CD14-positive monocyte (primary cell): ENCODE measurements around the gene CPNE4. TPM values are rescaled to one million over a fixed set of nuclear protein-coding genes. Genes with fewer than 3 reads are reported as not detected.

ENCODE experiments used
- DNase-seq, 3 donors: peaks; one replicate each; pipeline ENCODE4 v3.0.0-alpha.2; 2011 to 2022
- H2AFZ ChIP-seq: 2 replicates; pipeline ENCODE4 v1.6.0; 2012; ENCODE audit warnings: mild to moderate bottlenecking, low read depth, low read length, inconsistent platforms; ENCODE audit not compliant: insufficient read depth, poor library complexity, severe bottlenecking
- H3K27ac ChIP-seq, 2 donors: 1 replicate in 1 of 2; 2 replicates in 1 of 2; pipeline ENCODE4 v1.5.1; 2012 to 2013; ENCODE audit warnings: low read length in 2 of 2, control low read depth in 1 of 2, inconsistent platforms in 1 of 2, low read depth in 1 of 2, mild to moderate bottlenecking in 1 of 2
- H3K27me3 ChIP-seq, 2 donors: one replicate each; pipeline versions ENCODE4 v1.6.0 to v1.6.1; 2011 to 2013; ENCODE audit warnings: low read length in 2 of 2; ENCODE audit not compliant: control insufficient read depth in 2 of 2, insufficient read depth in 2 of 2
- H3K36me3 ChIP-seq, 2 donors: replicated peaks in 1 of 2; 1 replicate in 1 of 2; 2 replicates in 1 of 2; pipeline versions ENCODE4 v1.5.1 to v1.6.1; 2012 to 2013; ENCODE audit warnings: low read length in 2 of 2, control low read depth in 1 of 2, inconsistent platforms in 1 of 2, mild to moderate bottlenecking in 1 of 2; ENCODE audit not compliant: insufficient read depth in 2 of 2, control insufficient read depth in 1 of 2
- H3K4me1 ChIP-seq, 2 donors: 1 replicate in 1 of 2; 2 replicates in 1 of 2; pipeline versions ENCODE4 v1.5.1 to v1.6.1; 2012 to 2013; ENCODE audit warnings: low read length in 2 of 2, control low read depth in 1 of 2, inconsistent platforms in 1 of 2, mild to moderate bottlenecking in 1 of 2, moderate library complexity in 1 of 2; ENCODE audit not compliant: insufficient read depth in 2 of 2, control insufficient read depth in 1 of 2
- H3K4me2 ChIP-seq: replicated peaks from 2 replicates; pipeline ENCODE3; 2012; ENCODE audit warnings: low read length, moderate library complexity, mild to moderate bottlenecking; ENCODE audit not compliant: poor library complexity, severe bottlenecking; ENCODE audit errors: extremely low read depth
- H3K4me3 ChIP-seq, 3 experiments: fragments of 200-600 bp in 1 of 3; sonication (generic) in 1 of 3; replicated peaks in 1 of 3; 1 replicate in 2 of 3; 2 replicates in 1 of 3; pipeline ENCODE4 v1.5.1; 2011 to 2013; ENCODE audit warnings: low read length in 3 of 3, mild to moderate bottlenecking in 3 of 3, control low read depth in 2 of 3, low read depth in 2 of 3, inconsistent platforms in 1 of 3, moderate library complexity in 1 of 3
- H3K79me2 ChIP-seq: 2 replicates; pipeline ENCODE4 v1.6.0; 2012; ENCODE audit warnings: mild to moderate bottlenecking, control low read depth, inconsistent platforms, low read length, moderate library complexity; ENCODE audit not compliant: insufficient read depth
- H3K9ac ChIP-seq: 2 replicates; pipeline ENCODE4 v1.6.0; 2017; ENCODE audit warnings: low read length, mild to moderate bottlenecking; ENCODE audit not compliant: insufficient read depth, poor library complexity, severe bottlenecking
- H3K9me3 ChIP-seq, 2 donors: replicated peaks in 1 of 2; 1 replicate in 1 of 2; 2 replicates in 1 of 2; pipeline versions ENCODE4 v1.5.1 to v1.6.1; 2012 to 2013; ENCODE audit warnings: low read length in 2 of 2, control low read depth in 1 of 2; ENCODE audit not compliant: control insufficient read depth in 1 of 2, insufficient read depth in 1 of 2
- H4K20me1 ChIP-seq: 2 replicates; pipeline ENCODE4 v1.6.0; 2012; ENCODE audit warnings: mild to moderate bottlenecking, low read length, control low read depth, moderate library complexity; ENCODE audit not compliant: insufficient read depth
- H3K27ac Mint-ChIP-seq, 7 donors: one replicate each; pipeline ENCODE4 v1.8.0; 2020; ENCODE audit warnings: mild to moderate bottlenecking in 7 of 7, mixed read lengths in 7 of 7, moderate library complexity in 6 of 7, inconsistent platforms in 2 of 7
- H3K27me3 Mint-ChIP-seq, 3 donors: one replicate each; pipeline ENCODE4 v1.8.0; 2021 to 2022; ENCODE audit warnings: low read depth in 3 of 3, mild to moderate bottlenecking in 3 of 3, mixed read lengths in 3 of 3, moderate library complexity in 3 of 3, inconsistent platforms in 1 of 3
- H3K36me3 Mint-ChIP-seq, 2 donors: one replicate each; pipeline ENCODE4 v1.8.0; 2020; ENCODE audit warnings: mixed read lengths in 2 of 2, inconsistent platforms in 1 of 2, mild to moderate bottlenecking in 1 of 2
- H3K4me1 Mint-ChIP-seq: one replicate; pipeline ENCODE4 v1.8.0; 2020; ENCODE audit warnings: mild to moderate bottlenecking, mixed read lengths
- H3K4me3 Mint-ChIP-seq, 2 donors: one replicate each; pipeline ENCODE4 v1.8.0; 2020; ENCODE audit warnings: mild to moderate bottlenecking in 2 of 2, mixed read lengths in 2 of 2, moderate library complexity in 1 of 2
- H3K9me3 Mint-ChIP-seq, 7 donors: one replicate each; pipeline ENCODE4 v1.8.0; 2020 to 2022; ENCODE audit warnings: mixed read lengths in 7 of 7, mild to moderate bottlenecking in 6 of 7, moderate library complexity in 6 of 7, inconsistent platforms in 2 of 7
- CTCF ChIP-seq: fragments of 200-600 bp; IDR thresholded peaks from one replicate; pipeline ENCODE4 v1.8.0; 2022; ENCODE audit warnings: antibody characterized with exemption, mild to moderate bottlenecking
- WGBS: methylation state at CpG from one replicate; pipeline ENCODE4 v1.1.5; 2013; ENCODE audit warnings: missing lambda C conversion rate; ENCODE audit not compliant: insufficient coverage; 5-methylcytosine and 5-hydroxymethylcytosine counted together
- intact Hi-C, 2 donors: fragments of 100-400 bp; cut with micrococcal nuclease; formaldehyde crosslinking; loops; one replicate each; pipeline versions ENCODE4 v1.15.0 to v1.15.1; 2023
- polyA plus RNA-seq, 3 donors: library from polyadenylated mRNA; depleted of rRNA in 1 of 3; unstranded in 2 of 3; stranded (reverse) in 1 of 3; fragments of 300-500 nt in 2 of 3; fragments of >200 nt in 1 of 3; fragmentation: Illumina TruSeq in 2 of 3; gene quantifications; 1 replicate in 2 of 3; 2 replicates in 1 of 3; pipeline ENCODE4 v1.2.3, GENCODE V29; 2012 to 2021

The CPNE4 gene
- polyA plus RNA-seq, 3 donors, result not detected

DNA sequence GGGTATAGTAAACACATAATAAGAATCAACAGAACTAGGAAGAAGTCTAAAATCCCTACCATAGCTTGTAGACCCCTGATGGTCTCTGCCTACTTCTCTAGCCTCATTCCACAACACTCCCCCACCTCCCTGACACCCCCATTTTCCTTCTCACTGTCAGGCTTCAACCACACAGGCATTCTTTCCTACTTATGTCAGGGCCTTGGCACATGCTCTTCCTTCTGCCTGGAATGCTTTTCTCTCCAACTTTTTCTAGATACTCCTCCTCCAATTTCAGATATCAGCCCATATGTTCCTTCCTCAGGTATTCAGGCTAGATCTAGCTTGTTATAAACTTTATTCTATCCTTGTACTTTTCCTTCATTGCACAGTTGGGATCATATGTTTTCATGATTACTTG is 426.1 kb downstream of the CPNE4 start:
- no peak overlapping the region for H3K4me3 Mint-ChIP-seq
- Histone ChIP-seq H3K27ac (no peak overlapping the region), H4K20me1 (no peaks in the 10 kb centered on the region), H3K4me2 (no peak overlapping the region), H3K9ac (no peak overlapping the region), H3K36me3 (no peaks in the 10 kb centered on the region), H3K4me1 (no peaks in the 10 kb centered on the region), H3K4me3 (no peak overlapping the region), H3K79me2 (no peaks in the 10 kb centered on the region), H3K9me3 (no peaks in the 10 kb centered on the region), H3K27me3 (peaks cover 0 to 2% of the 10 kb centered on the region in 2 donors), H2AFZ (no peak overlapping the region)
- no peak for TF ChIP-seq CTCF
- intact Hi-C loops, result no loop called here
- peaks cover 0 to 3% (median 2%) of the 10 kb centered on the region in 3 donors for H3K27me3 Mint-ChIP-seq
- no peak for DNase-seq
- H3K4me1 Mint-ChIP-seq, result no peaks in the 10 kb centered on the region
- no peak overlapping the region for H3K27ac Mint-ChIP-seq
- H3K36me3 Mint-ChIP-seq, result no peaks in the 10 kb centered on the region
- H3K9me3 Mint-ChIP-seq, result no peaks in the 10 kb centered on the region

DNA sequence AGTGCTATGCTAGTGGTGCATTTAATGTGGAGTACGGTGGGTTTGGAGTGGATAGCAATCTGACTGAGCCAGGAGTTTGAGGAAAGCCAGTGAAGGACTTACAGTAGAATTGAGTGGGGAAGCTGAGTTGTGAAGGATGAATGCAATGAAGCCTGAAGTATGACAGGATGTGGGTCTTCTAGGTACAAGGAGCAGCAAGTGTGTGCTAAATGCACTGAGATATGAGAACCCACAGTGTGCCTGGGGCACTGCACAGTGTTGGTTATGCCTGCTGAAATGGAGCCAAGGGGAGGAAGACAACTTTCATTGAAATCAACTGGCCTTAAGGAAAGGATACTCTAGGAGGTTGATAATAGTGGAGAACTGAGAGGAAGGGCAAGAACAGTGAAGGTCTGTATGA is 426.5 kb downstream of the CPNE4 start:
- no peaks in the 10 kb centered on the region for H3K9me3 ChIP-seq
- no peaks in the 10 kb centered on the region for H3K36me3 ChIP-seq
- Mint-ChIP-seq H3K4me3 (no peak overlapping the region), H3K4me1 (no peaks in the 10 kb centered on the region), H3K27me3 (peaks cover 0 to 2% (median 2%) of the 10 kb centered on the region in 3 donors), H3K36me3 (no peaks in the 10 kb centered on the region), H3K9me3 (no peaks in the 10 kb centered on the region), H3K27ac (no peak overlapping the region)
- no peak for DNase-seq
- H3K27me3 ChIP-seq, result peaks cover 0 to 2% of the 10 kb centered on the region in 2 donors
- H2AFZ ChIP-seq, result no peak overlapping the region
- no peak overlapping the region for H3K9ac ChIP-seq
- no peaks in the 10 kb centered on the region for H4K20me1 ChIP-seq
- no peak for TF ChIP-seq CTCF
- no peak overlapping the region for H3K27ac ChIP-seq
- intact Hi-C loops, result no loop called here
- no peak overlapping the region for H3K4me2 ChIP-seq
- WGBS, result 100% methylated on average over 1 of the region's 1 CpG
- no peaks in the 10 kb centered on the region for H3K79me2 ChIP-seq
- H3K4me1 ChIP-seq, result no peaks in the 10 kb centered on the region
- H3K4me3 ChIP-seq, result no peak overlapping the region
